Activated T-helper 2 cell treated with anti-CD3 and anti-CD28 coated beads, Interferon-gamma antibody, Interleukin-2, Interleukin-4, amounts not matched to agents 10 μg/mL and 5 μg/mL and 100 μg/mL, durations not matched to agents 14 hours and 24 hours and 36 hours (primary cell): Measurements from ENCODE around the gene DLGAP1. TPM values are rescaled to one million over a fixed set of nuclear protein-coding genes. Genes with fewer than 3 reads are reported as not detected.
"Not testable (repeated sequence)": the region's sequence is repeated elsewhere in the genome, so short reads cannot be mapped to it uniquely, and the experiment has no call there.

Experiments used
- DNase-seq: peaks from one replicate; pipeline ENCODE4 v3.0.0; 2021; ENCODE audit warnings: low spot score
- H3K27ac Mint-ChIP-seq: one replicate; pipeline ENCODE4 v1.8.0; 2021; ENCODE audit warnings: mixed read lengths
- H3K27me3 Mint-ChIP-seq: one replicate; pipeline ENCODE4 v1.8.0; 2021; ENCODE audit warnings: low read depth, mixed read lengths
- H3K36me3 Mint-ChIP-seq: one replicate; pipeline ENCODE4 v1.8.0; 2021; ENCODE audit warnings: low read depth, mixed read lengths
- H3K4me1 Mint-ChIP-seq: one replicate; pipeline ENCODE4 v1.8.0; 2021; ENCODE audit warnings: low read depth, mixed read lengths
- H3K4me3 Mint-ChIP-seq: one replicate; pipeline ENCODE4 v1.8.0; 2021; ENCODE audit warnings: low read depth, mild to moderate bottlenecking, moderate library complexity, mixed read lengths
- H3K9me3 Mint-ChIP-seq: one replicate; pipeline ENCODE4 v1.8.0; 2021; ENCODE audit warnings: mixed read lengths
- intact Hi-C: fragments of 100-400 bp; cut with micrococcal nuclease; formaldehyde crosslinking; loops from one replicate; pipeline ENCODE4 v1.15.1; 2023
- total RNA-seq: library from RNA; stranded (reverse); gene quantifications from 2 replicates; pipeline ENCODE4 v1.2.3, GENCODE V29; 2022

Gene DLGAP1
- total RNA-seq, 1 donor from 2014 or later = not detected

GRCh38 chr18:3616142-3616541 is 839.0 kb downstream of the DLGAP1 start:
- Mint-ChIP-seq H3K4me3 (no peak overlapping the region), H3K4me1 (peaks cover 14% of the 10 kb centered on the region), H3K27ac (no peak overlapping the region), H3K9me3 (no peaks in the 10 kb centered on the region), H3K36me3 (no peaks in the 10 kb centered on the region), H3K27me3 (no peaks in the 10 kb centered on the region)
- no peak for DNase-seq
- intact Hi-C loops = no loop called here

DNA sequence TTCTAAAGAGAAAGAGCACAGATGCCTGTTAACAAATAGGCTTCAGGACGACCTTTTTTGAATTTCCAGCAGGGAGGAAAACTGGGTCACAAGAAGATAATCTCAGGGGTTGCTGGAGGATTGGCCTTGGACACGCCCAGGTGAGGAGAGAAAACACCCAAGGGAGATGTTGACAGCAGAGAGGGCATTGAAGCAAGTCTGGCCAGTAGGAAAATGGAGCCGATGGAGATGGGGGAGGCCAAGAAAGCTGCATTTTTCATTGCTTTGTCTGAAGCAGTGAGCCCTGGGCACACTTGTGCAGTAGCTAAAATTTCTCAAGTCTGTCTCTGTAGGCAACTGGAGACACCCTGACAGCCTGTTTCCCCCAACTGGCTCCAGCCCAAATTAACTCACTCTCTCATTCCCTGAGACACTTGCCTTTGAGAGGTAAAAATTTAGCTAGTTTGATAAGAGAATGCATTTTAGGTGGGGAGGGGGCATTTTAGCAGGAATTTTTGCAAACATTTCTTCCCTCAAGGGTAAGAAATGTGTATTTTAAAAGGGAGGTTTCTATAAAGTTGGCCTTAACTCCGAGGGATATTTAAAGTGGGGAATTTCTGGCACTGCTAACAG is 839.6 kb downstream of the DLGAP1 start:
- Mint-ChIP-seq H3K36me3 (no peaks in the 10 kb centered on the region), H3K27ac (no peak overlapping the region), H3K4me3 (no peak overlapping the region), H3K9me3 (no peaks in the 10 kb centered on the region), H3K4me1 (peaks cover 14% of the 10 kb centered on the region), H3K27me3 (no peaks in the 10 kb centered on the region)
- DNase-seq = no peak
- intact Hi-C loops = no loop called here

DNA sequence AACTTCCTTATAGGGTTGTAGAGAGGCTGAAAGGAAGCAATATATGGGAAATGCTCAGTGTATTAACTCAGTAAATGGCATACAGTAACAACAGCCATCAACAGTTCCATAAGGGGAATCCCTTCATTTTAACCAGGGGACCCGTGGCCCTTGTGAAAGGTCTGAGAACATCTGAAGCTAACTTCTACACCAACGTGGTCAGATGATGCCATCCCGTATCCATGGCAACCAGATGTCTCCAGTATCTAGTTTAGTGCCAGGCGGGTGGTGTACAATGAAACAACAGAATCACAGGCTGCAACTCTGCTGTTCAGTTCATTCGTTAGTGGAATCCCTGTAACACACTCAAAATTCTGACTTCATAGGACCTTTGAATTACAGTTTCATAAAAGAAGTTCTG is 842.8 kb downstream of the DLGAP1 start:
- no peak overlapping the region for H3K27ac Mint-ChIP-seq
- H3K36me3 Mint-ChIP-seq = peaks cover 8% of the 10 kb centered on the region
- intact Hi-C loops = no loop called here
- DNase-seq = no peak
- no peak overlapping the region for H3K4me3 Mint-ChIP-seq
- H3K27me3 Mint-ChIP-seq = no peaks in the 10 kb centered on the region
- H3K4me1 Mint-ChIP-seq = peaks cover 26% of the 10 kb centered on the region
- no peaks in the 10 kb centered on the region for H3K9me3 Mint-ChIP-seq

- Mint-ChIP-seq H3K4me1 (peaks cover 29% of the 10 kb centered on the region), H3K36me3 (peaks cover 8% of the 10 kb centered on the region), H3K27ac (no peak overlapping the region), H3K4me3 (no peak overlapping the region), H3K27me3 (no peaks in the 10 kb centered on the region), H3K9me3 (no peaks in the 10 kb centered on the region)
- intact Hi-C loops = no loop called here
- DNase-seq = no peak
Observed at GRCh38 chr18:3611313-3612090, 843.6 kb downstream of the DLGAP1 start.

- DNase-seq = no peak
- H3K36me3 Mint-ChIP-seq = peaks cover 8% of the 10 kb centered on the region
- H3K4me3 Mint-ChIP-seq = no peak overlapping the region
- intact Hi-C loops = no loop called here
- no peak overlapping the region for H3K27ac Mint-ChIP-seq
- H3K9me3 Mint-ChIP-seq = no peaks in the 10 kb centered on the region
- H3K27me3 Mint-ChIP-seq = no peaks in the 10 kb centered on the region
- peaks cover 29% of the 10 kb centered on the region for H3K4me1 Mint-ChIP-seq
Observed at GRCh38 chr18:3610813-3611212, 844.3 kb downstream of the DLGAP1 start.

DNA sequence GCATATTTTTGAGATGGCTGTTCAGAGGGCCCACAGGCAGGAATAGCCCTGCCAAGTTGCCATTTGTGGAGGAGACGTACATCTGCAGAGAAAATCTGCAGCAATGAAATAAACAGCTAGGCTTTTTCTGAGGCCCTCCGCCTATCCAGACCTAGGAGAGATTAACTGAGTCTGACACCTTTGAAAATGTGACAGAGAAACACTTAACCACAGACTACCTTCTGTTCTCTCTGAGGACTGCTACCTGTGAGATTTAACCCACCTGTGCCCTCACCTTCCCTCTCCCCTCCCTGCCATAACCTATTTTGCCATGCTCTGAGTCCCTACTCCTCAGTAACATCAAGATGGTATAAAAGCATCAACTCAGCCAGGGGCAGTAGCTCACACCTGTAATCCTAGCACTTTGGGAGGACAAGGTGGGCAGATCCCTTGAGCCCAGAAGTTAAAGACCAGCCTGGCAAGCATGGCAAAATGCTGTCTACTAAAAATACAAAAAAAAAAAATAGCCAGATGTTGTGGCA is 844.9 kb downstream of the DLGAP1 start:
- intact Hi-C loops = no loop called here
- Mint-ChIP-seq H3K36me3 (peaks cover 8% of the 10 kb centered on the region), H3K4me1 (peaks cover 26% of the 10 kb centered on the region), H3K4me3 (no peak overlapping the region), H3K9me3 (no peaks in the 10 kb centered on the region), H3K27me3 (no peaks in the 10 kb centered on the region), H3K27ac (no peak overlapping the region)
- no peak for DNase-seq

- Mint-ChIP-seq H3K4me3 (no peak overlapping the region), H3K4me1 (peaks cover 26% of the 10 kb centered on the region), H3K27me3 (no peaks in the 10 kb centered on the region), H3K27ac (no peak overlapping the region), H3K9me3 (no peaks in the 10 kb centered on the region), H3K36me3 (peaks cover 8% of the 10 kb centered on the region)
- DNase-seq = no peak
- intact Hi-C loops = no loop called here
Observed at GRCh38 chr18:3608488-3608887, 846.6 kb downstream of the DLGAP1 start.

DNA sequence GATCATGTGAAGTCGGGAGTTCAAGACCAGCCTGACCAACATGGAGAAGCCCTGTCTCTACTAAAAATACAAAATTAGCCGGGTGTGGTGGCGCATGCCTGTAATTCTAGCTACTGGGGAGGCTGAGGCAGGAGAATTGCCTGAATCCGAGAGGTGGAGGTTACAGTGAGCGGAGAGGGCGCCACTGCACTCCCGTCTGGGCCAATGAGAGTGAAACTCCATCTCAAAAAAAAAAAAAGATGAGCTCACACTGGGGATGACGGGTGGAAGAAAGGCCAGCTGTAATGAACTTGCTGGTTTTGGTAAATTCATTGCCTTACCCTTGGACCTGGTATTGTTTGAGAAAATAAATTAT is 847.0 kb downstream of the DLGAP1 start:
- H3K27me3 Mint-ChIP-seq, H3K9me3 Mint-ChIP-seq, H3K4me3 Mint-ChIP-seq, intact Hi-C loops, H3K27ac Mint-ChIP-seq, DNase-seq, H3K36me3 Mint-ChIP-seq: not testable (repeated sequence)
- H3K4me1 Mint-ChIP-seq = peaks cover 26% of the 10 kb centered on the region

- no peak for DNase-seq
- H3K9me3 Mint-ChIP-seq = no peaks in the 10 kb centered on the region
- peaks cover 8% of the 10 kb centered on the region for H3K36me3 Mint-ChIP-seq
- H3K4me3 Mint-ChIP-seq = no peak overlapping the region
- intact Hi-C loops = loop anchor here (2.0 kb wide), 1 partner anchor 15 kb away; no protein-coding TSS in a partner anchor
- no peaks in the 10 kb centered on the region for H3K27me3 Mint-ChIP-seq
- peak overlapping the region; percentile 30 for H3K27ac Mint-ChIP-seq
- H3K4me1 Mint-ChIP-seq = peaks cover 26% of the 10 kb centered on the region
Observed at GRCh38 chr18:3607309-3608098, 847.6 kb downstream of the DLGAP1 start.

DNA sequence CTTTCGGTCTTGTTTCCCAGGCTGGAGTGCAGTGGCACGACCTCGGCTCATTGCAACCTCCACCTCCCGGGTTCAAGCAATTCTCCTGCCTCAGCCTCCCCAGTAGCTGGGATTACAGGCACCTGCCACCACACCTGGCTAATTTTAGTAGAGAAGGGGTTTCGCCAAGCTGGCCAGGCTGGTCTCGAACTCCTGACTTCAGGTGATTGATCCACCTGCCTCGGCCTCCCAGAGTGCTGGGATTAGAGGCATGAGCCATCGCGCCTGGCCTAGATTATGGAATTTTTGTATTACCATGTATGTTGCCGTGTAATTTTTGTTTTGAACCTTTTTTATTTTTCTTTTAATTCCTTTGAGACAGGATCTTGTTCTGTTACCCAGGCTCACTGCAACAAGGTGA is 848.2 kb downstream of the DLGAP1 start:
- H3K4me3 Mint-ChIP-seq, DNase-seq, H3K27ac Mint-ChIP-seq, H3K27me3 Mint-ChIP-seq, H3K9me3 Mint-ChIP-seq: not testable (repeated sequence)
- intact Hi-C loops = loop anchor here (2.0 kb wide), 1 partner anchor 14 kb away; no protein-coding TSS in a partner anchor
- peaks cover 26% of the 10 kb centered on the region for H3K4me1 Mint-ChIP-seq
- peaks cover 10% of the 10 kb centered on the region for H3K36me3 Mint-ChIP-seq

DNA sequence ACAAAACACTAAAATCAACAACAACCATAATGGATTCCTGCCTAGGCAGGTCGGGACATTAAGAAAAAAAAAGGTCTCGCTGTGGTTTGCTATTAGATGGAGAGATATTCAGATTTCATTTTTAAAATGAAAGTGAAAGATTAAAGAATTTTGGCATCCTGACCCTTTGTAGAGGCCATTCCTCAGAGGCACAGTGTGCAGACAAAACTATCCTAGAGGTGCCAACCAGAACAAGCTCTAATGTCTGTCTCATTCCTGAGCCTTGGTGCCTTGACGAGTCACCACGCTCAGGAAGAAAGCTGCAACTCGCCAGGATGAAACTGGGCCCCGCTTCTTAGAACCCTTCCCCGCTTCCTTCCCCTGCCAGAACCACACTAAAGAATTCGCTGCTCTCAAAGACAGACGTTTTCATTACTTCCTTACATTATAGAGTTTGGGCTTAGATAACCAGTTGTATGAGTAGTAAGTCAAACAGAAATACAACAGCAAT is 849.1 kb downstream of the DLGAP1 start:
- H3K27ac Mint-ChIP-seq = no peak overlapping the region
- H3K4me1 Mint-ChIP-seq = peaks cover 20% of the 10 kb centered on the region
- H3K36me3 Mint-ChIP-seq = peaks cover 11% of the 10 kb centered on the region
- intact Hi-C loops = loop anchor here (2.0 kb wide), 1 partner anchor 13 kb away; no protein-coding TSS in a partner anchor
- H3K4me3 Mint-ChIP-seq = no peak overlapping the region
- no peak for DNase-seq
- H3K27me3 Mint-ChIP-seq = no peaks in the 10 kb centered on the region
- no peaks in the 10 kb centered on the region for H3K9me3 Mint-ChIP-seq

DNA sequence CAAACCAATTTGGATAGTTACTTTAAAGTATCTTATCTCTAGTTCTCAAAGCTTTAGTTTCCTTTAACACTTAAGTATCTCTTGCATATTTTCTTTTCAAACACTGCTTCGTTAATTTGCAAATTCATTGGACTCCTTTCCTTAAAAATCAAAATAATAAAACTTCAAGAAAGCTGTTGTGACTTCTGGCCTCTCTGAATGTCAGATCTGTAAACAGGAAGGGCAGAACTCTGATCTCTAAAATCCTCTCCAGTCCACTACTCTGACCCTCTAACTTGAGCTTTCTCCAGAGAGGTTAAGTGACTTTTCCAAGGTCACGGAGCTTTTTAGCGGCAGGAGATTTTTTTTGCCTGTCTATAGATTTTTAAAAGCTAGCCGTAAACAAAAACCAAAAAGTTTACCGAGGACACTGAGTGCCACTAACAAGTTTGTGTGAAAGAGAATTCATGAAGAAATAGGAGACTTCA is 849.6 kb downstream of the DLGAP1 start:
- DNase-seq = no peak
- Mint-ChIP-seq H3K27me3 (no peaks in the 10 kb centered on the region), H3K9me3 (no peaks in the 10 kb centered on the region), H3K4me3 (no peak overlapping the region), H3K36me3 (peaks cover 11% of the 10 kb centered on the region), H3K4me1 (peaks cover 20% of the 10 kb centered on the region), H3K27ac (no peak overlapping the region)
- intact Hi-C loops = no loop called here
